Activated T-helper 2 cell treated with anti-CD3 and anti-CD28 coated beads, Interferon-gamma antibody, Interleukin-2, Interleukin-4, amounts not matched to agents 10 μg/mL and 5 μg/mL and 100 μg/mL, durations not matched to agents 14 hours and 24 hours and 36 hours (primary cell): Measurements from ENCODE around the gene CDC42BPA. TPM values are rescaled to one million over a fixed set of nuclear protein-coding genes. Genes with fewer than 3 reads are reported as not detected.

Experiments
- DNase-seq: peaks from one replicate; pipeline ENCODE4 v3.0.0; 2021; ENCODE audit warnings: low spot score
- H3K27ac Mint-ChIP-seq: one replicate; pipeline ENCODE4 v1.8.0; 2021; ENCODE audit warnings: mixed read lengths
- H3K27me3 Mint-ChIP-seq: one replicate; pipeline ENCODE4 v1.8.0; 2021; ENCODE audit warnings: low read depth, mixed read lengths
- H3K36me3 Mint-ChIP-seq: one replicate; pipeline ENCODE4 v1.8.0; 2021; ENCODE audit warnings: low read depth, mixed read lengths
- H3K4me1 Mint-ChIP-seq: one replicate; pipeline ENCODE4 v1.8.0; 2021; ENCODE audit warnings: low read depth, mixed read lengths
- H3K4me3 Mint-ChIP-seq: one replicate; pipeline ENCODE4 v1.8.0; 2021; ENCODE audit warnings: low read depth, mild to moderate bottlenecking, moderate library complexity, mixed read lengths
- H3K9me3 Mint-ChIP-seq: one replicate; pipeline ENCODE4 v1.8.0; 2021; ENCODE audit warnings: mixed read lengths
- intact Hi-C: fragments of 100-400 bp; cut with micrococcal nuclease; formaldehyde crosslinking; loops from one replicate; pipeline ENCODE4 v1.15.1; 2023
- total RNA-seq: library from RNA; stranded (reverse); gene quantifications from 2 replicates; pipeline ENCODE4 v1.2.3, GENCODE V29; 2022

Gene CDC42BPA
- total RNA-seq, 1 donor from 2014 or later = 6.6 TPM

DNA sequence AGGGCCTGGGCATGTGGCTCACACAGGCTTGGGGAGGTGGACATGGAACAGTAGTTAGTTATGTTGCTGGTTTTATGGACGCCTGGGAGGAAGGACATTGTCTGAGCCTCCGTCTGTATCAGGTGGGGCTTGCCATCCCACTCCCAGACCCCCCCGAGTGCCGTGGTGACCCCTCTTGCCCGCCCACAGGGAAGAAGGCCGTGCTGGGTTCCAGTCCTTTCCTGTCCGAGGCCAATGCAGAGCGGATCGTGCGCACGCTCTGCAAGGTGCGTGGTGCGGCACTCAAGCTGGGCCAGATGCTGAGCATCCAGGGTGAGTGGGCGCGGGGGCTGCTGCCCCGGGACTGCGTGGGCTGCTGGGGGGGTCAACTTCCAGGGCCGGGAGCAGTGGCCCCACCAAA lies 336.5 kb downstream of the CDC42BPA start:
- Mint-ChIP-seq H3K27me3 (no peaks in the 10 kb centered on the region), H3K36me3 (peaks cover 6% of the 10 kb centered on the region), H3K9me3 (no peaks in the 10 kb centered on the region), H3K27ac (no peak overlapping the region), H3K4me3 (no peak overlapping the region), H3K4me1 (no peaks in the 10 kb centered on the region)
- no peak for DNase-seq
- intact Hi-C loops = no loop called here

DNA sequence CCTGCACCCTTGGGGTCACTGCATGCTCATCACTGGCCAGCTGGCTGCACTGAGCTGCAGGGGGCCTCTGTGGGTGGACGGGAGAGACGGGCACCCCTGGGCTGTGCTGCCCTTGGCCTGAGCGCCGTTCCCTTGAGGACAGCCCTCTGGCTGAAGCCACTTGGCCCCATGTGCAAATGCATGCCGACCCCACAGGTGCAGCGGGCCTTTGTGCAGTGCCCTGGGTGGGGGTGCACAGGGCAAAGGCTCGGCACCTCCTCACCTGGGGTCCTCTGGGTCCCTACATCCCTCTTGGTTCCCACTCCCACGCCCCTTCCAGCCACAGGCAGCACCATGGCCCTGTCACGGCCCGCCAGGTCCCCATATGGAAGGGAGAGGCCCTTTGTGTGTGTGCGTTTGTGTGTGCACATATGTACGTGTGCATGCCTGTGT lies 336.9 kb downstream of the CDC42BPA start:
- H3K36me3 Mint-ChIP-seq = peaks cover 3% of the 10 kb centered on the region
- H3K4me1 Mint-ChIP-seq = no peaks in the 10 kb centered on the region
- intact Hi-C loops = no loop called here
- no peak overlapping the region for H3K4me3 Mint-ChIP-seq
- no peaks in the 10 kb centered on the region for H3K9me3 Mint-ChIP-seq
- H3K27ac Mint-ChIP-seq = no peak overlapping the region
- no peaks in the 10 kb centered on the region for H3K27me3 Mint-ChIP-seq
- DNase-seq = no peak

DNA sequence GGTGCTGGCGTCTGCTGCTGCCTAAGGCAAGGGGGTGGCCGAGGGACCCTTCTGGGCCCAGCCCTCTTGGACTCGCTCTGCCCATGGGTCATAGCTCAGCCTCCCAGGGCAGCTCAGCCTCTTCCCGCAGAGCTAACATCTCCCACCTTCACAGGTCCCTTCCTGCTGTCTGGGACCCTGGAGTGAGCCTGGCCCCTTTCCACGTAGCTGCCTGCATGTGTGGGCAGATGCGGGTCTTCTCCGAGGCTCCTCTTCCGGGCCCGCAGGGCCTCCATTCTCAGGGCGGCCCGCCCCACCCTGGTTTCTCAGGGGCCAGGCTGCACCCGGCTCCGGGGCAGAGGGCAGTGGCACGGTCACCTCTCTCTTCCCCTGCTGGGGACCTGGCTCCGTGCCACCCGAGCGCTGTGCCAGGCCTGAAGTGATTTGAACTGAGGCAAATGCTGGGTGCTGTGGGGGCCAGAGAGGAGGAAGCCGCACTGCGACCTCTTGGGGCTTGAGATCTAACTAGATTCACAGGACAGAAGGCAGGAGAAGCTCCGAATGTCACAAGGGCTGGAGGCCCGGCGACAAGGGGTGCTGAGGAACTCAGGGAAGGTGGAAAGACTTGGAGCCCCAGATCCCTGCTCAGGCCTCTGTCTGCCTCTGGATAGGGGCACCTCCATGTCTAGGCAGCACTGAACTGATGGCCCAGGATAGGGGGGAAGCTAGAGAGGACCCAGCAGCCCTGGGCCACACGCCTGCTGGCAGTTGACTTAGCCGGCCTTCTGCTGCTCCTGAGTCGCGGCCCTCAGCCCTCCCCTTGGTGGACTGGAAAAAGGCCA lies 337.5 kb downstream of the CDC42BPA start:
- Mint-ChIP-seq H3K36me3 (no peaks in the 10 kb centered on the region), H3K9me3 (no peaks in the 10 kb centered on the region), H3K27ac (no peak overlapping the region), H3K4me1 (no peaks in the 10 kb centered on the region), H3K4me3 (no peak overlapping the region), H3K27me3 (no peaks in the 10 kb centered on the region)
- DNase-seq = no peak
- intact Hi-C loops = no loop called here

DNA sequence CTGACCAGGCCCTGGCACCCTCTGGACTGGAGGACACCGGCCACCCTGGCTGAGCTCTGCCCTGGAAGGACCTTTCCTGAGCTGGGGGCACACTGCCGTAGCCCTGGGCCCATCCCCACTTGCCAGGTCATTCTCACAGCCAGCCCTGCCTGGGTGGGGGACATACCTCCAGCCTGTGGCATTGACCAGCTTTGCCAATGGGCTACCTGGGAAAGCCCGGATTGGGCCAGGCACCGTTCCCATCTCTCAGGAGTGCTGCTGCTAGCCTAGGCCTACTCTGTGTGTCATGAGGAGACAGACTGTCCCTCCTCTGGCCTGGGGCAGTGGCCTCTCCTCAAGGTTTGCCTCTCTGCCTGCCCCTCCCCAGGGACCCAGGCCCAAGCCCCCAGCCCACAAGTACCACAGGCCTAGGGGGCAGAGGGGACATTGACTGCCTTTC lies 338.2 kb downstream of the CDC42BPA start:
- intact Hi-C loops = no loop called here
- Mint-ChIP-seq H3K9me3 (no peaks in the 10 kb centered on the region), H3K36me3 (no peaks in the 10 kb centered on the region), H3K27me3 (no peaks in the 10 kb centered on the region), H3K4me1 (no peaks in the 10 kb centered on the region), H3K4me3 (no peak overlapping the region), H3K27ac (no peak overlapping the region)
- DNase-seq = no peak

DNA sequence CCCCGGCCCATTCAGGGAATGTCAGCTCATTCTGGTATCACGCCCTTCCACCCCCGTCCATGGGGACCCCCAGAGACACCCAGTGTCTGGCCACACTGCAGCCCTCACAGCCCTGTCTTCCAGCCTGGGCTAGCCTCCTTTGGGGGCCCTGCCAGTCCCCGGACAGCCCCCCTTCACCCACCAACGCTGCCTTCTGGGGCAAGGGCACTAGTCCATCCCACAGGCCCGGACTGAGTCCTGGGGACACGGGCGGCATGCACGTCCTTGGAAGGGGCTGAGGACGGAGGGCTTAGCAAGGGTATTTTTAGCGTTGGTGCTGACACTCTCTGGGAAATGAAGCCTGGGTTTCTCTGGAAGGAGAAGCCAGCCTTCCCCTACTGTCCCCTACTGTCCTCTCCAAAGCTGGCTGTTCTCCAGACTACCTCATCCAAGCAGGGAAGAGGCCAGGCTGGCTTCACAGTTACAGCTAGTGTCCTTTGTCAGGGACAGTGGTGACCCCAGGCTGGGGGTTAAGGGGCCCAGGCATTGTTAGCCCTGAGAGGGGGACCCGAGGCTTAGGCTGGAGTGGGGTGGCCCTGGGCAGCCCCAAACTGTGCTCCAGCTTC lies 338.7 kb downstream of the CDC42BPA start:
- Mint-ChIP-seq H3K27ac (no peak overlapping the region), H3K9me3 (no peaks in the 10 kb centered on the region), H3K4me3 (no peak overlapping the region), H3K27me3 (no peaks in the 10 kb centered on the region), H3K36me3 (no peaks in the 10 kb centered on the region), H3K4me1 (no peaks in the 10 kb centered on the region)
- intact Hi-C loops = no loop called here
- DNase-seq = no peak

DNA sequence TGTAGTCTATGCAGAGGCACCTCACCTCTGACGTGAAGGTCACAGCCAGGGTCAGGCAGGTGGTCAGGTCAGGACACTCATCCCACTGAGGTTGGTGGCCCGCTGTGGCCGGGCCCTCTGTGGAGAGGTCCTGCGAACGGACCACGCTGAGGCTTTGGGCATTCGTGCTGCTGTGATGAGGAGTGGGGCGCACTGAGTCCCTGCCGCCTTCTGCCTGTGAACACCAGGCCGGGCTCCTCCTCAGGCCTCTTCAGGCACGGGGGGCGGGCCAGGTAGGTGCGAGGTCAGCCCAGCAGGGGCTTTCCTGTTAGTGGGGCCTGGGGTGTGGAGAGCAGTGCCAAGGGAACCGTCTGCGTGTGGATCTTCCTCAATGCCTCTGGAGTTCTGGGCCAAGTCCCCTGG lies 339.2 kb downstream of the CDC42BPA start:
- H3K27me3 Mint-ChIP-seq = no peaks in the 10 kb centered on the region
- H3K4me1 Mint-ChIP-seq = no peaks in the 10 kb centered on the region
- H3K27ac Mint-ChIP-seq = no peak overlapping the region
- H3K9me3 Mint-ChIP-seq = no peaks in the 10 kb centered on the region
- DNase-seq = no peak
- no peak overlapping the region for H3K4me3 Mint-ChIP-seq
- no peaks in the 10 kb centered on the region for H3K36me3 Mint-ChIP-seq
- intact Hi-C loops = no loop called here

DNA sequence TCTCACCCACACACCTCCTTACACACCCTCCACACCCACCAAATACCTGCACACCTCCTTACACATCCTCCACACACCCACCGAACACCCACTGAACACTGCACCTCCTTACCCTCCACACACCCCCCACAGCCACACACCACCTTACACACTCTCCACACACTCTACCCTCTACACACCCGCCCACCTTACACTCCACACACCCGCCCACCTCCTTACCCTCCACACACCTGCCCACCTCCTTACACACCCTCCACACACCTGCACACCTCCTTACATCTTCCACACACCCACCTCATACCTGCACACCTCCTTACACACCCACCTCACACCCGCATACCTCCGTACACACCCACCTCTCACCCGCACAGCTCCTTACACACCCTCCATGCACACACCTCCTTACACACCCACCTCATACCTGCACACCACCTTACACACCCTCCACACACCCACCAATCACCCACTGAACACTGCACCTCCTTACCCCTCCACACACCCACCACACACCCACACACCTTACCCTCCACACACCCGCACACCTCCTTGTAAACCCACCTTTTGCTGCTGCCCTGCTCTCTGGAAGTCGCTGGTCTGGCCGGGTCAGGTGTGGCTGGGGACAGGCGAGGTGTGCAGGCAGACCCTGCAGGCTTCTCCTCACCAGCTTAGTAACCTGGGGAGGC lies 339.7 kb downstream of the CDC42BPA start:
- H3K27me3 Mint-ChIP-seq = no peaks in the 10 kb centered on the region
- H3K9me3 Mint-ChIP-seq = no peaks in the 10 kb centered on the region
- no peak overlapping the region for H3K4me3 Mint-ChIP-seq
- DNase-seq = no peak
- H3K36me3 Mint-ChIP-seq = no peaks in the 10 kb centered on the region
- intact Hi-C loops = no loop called here
- H3K4me1 Mint-ChIP-seq = no peaks in the 10 kb centered on the region
- no peak overlapping the region for H3K27ac Mint-ChIP-seq

DNA sequence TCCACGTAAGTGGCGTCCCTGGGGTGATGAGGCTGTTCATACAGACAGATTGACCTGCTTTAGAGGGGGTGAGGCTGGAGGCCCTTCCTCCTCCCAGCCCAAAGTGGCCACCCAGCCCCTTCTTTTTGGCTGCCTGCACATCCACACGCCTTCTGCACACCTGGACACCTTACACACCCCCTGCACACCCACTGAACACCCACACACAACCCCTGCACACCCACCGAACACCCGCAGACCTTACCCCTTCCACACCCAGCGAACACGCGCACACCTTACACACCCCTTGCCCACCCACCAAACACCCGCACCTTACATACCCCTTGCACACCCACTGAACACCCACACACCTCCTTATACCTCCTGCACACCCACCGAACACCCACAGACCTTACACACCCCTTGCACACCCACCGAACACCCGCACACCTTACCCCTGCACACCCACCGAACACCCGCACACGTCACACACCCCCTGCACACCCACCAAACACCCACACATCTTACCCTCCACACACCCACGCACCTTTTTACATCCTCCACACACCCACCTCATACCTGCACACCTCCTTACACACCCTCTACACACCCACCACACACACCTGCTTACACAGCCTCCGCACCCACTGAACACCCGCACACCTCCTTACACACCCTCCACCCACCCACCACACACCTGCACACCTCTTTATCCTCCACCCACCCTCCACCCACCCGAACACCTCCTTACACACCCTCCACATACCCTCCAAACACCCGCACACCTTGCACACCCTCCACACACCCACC lies 340.5 kb downstream of the CDC42BPA start:
- no peak overlapping the region for H3K27ac Mint-ChIP-seq
- H3K4me1 Mint-ChIP-seq = no peaks in the 10 kb centered on the region
- H3K4me3 Mint-ChIP-seq = no peak overlapping the region
- no peak for DNase-seq
- H3K27me3 Mint-ChIP-seq = no peaks in the 10 kb centered on the region
- no peaks in the 10 kb centered on the region for H3K9me3 Mint-ChIP-seq
- H3K36me3 Mint-ChIP-seq = no peaks in the 10 kb centered on the region
- intact Hi-C loops = no loop called here

DNA sequence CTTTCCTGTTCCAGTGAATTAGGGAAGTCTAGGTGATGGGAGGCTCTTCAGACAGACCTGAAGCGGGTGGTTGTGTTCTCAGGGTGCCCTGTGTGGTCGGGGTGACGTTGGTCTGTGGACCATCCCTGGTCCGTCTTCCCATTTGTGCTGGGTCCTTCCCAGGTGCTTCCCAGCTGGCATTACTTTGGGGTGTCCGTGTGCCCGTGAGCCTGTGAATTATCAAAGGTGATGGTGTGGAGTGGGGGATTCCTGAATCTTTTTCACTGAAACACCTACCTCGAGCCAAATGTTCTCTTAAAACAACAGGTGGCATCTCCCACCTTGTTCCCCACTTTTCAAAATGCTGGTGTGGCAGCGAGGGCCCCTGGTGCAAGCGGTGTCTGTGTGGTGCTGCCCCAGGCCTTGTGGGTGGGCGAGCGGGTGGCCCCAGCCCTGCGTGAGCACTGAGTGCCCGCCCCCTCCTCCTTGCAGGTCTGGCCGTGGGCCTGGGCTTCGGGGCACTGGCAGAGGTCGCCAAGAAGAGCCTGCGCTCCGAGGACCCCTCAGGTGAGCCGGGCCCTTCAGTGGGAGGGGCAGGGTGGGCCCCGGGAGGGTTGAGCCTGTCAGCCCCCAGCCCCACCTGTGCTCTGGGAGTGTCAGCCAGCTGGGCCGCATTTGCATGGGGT lies 341.2 kb downstream of the CDC42BPA start:
- Mint-ChIP-seq H3K36me3 (peaks cover under 1% of the 10 kb centered on the region), H3K27me3 (no peaks in the 10 kb centered on the region), H3K4me1 (no peaks in the 10 kb centered on the region), H3K4me3 (no peak overlapping the region), H3K27ac (no peak overlapping the region), H3K9me3 (peaks cover under 1% of the 10 kb centered on the region)
- intact Hi-C loops = no loop called here
- DNase-seq = no peak

DNA sequence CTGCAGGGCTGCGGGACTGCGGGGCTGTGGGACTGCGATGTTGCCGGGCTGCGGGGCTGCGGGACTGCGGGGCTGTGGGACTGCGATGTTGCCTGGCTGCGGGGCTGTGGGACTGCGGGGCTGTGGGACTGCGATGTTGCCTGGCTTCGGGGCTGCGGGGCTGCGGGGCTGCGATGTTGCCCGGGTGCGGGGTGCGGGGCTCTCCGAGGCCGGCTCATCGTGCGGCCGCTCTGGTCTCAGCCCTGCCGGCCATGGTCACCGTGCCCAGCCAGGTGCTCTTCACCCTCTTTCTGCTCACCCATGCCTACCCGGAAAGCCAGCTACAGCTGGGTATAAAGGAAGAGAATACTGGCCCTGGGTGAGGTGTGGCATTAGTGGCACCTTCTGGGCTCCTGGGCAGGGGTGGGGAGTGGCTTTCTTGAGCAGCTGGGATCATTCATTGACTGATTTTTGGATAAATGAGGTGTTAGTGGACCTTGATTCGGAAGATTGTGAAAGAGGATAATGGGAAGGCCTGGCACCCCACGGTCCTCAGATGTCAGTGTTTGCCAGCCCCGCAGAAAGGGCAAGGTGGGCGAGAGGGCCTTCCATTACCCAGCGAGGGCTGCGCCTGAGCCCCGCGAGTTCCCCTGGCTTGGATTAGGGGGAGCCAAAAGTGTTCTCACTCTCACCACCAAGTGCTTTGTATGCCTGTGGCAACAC lies 341.9 kb downstream of the CDC42BPA start:
- DNase-seq = no peak
- intact Hi-C loops = no loop called here
- Mint-ChIP-seq H3K27ac (no peak overlapping the region), H3K4me3 (no peak overlapping the region), H3K9me3 (peaks cover 8% of the 10 kb centered on the region), H3K36me3 (peaks cover 7% of the 10 kb centered on the region), H3K4me1 (no peaks in the 10 kb centered on the region), H3K27me3 (no peaks in the 10 kb centered on the region)

DNA sequence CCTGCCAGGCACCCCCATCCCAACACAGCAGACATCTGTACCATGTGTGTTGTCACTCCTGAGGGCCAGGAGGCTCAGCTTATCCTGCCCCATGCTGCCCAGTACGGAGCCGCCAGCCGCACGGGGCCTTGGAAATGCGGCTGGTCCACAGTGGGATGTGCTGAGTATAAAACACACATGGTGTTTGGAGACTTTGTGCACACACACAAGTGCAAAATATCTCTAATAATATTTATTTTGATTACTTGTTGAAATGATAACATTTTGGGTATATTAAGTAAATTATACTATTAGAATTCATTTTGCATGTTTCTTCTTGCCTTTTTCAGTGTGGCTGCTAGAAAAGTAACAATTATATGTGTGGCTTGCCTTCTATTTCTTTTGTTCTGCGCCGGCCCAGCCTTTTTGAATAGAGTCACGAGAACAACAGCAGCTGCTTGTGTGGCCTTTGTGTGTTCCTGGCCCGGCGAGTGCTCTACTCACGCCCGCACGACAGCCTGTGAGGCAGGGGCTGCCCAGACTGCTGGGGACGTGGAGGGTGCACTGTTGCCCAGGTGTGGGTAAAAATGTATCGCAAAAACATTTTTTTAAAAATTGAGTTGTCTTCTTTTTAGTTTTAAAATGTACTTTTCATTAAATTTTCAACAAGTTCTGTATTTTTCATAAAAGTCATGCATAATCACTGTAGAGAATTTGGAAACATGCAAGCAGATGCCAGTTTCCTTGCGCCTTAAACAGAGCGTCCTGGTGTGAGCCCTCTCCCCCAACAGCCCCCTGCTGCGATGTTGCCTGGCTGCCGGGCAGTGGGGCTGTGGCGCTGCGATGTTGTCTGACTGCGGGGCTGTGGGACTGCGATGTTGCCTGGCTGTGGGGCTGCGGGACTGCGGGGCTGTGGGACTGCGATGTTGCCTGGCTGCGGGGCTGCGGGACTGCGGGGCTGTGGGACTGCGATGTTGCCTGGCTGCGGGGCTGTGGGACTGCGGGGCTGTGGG lies 342.7 kb downstream of the CDC42BPA start:
- no peaks in the 10 kb centered on the region for H3K27me3 Mint-ChIP-seq
- peaks cover 8% of the 10 kb centered on the region for H3K9me3 Mint-ChIP-seq
- H3K27ac Mint-ChIP-seq = no peak overlapping the region
- no peak overlapping the region for H3K4me3 Mint-ChIP-seq
- intact Hi-C loops = no loop called here
- no peaks in the 10 kb centered on the region for H3K4me1 Mint-ChIP-seq
- peaks cover 7% of the 10 kb centered on the region for H3K36me3 Mint-ChIP-seq
- no peak for DNase-seq
